CD4-positive, alpha-beta T cell treated with Interferon alpha-2 for 1 hour (primary cell): ENCODE results near the gene RALB.
"Not testable (repeated sequence)": the region's sequence is repeated elsewhere in the genome, so short reads cannot be mapped to it uniquely, and the experiment has no call there.

Source experiments
- DNase-seq, 2 donors: peaks; one replicate each; pipeline ENCODE4 v3.0.0-alpha.2; 2020 to 2022

The RALB gene

DNA sequence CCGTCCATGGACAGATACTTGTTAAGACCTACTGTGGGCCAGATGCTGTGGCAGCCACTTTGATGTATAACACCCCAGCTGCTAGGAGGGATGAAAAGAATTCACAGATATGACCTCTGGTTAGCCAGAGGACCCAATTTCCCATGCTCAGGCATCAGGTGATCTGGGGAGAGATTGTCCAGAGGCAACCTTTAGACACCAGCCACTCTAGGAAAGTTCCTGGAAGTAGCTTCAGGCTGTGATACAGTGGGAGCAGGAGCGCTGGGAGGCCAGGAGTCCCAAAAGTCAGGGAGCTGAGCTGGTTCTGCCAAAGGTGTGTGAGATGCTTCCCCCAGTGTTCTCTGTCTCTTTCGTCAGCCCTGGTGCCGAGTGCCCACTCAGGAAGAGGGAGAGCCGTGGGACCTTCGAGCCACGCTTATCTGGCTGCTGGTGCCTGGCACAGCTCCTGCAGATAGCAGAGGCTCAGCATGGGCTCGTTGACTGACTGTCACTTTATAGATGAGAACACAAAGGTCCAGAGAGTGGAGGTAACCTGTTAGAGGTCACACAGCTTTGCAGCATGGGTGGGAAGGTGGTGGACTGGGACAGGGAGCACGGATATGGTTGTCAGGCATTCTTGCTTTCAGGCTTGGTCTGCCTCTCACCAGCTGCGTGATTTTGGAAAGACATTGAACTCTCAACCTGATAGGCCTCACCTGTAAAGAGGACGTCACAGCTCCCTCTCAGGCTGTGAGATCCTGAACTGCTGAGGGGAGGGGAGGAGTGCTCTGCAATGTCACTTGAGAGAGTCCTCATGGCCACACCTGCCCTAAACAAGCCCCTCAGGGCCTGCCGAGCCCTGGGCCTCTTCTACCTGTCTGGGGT lies 7.8 kb upstream of the RALB start:
- DNase-seq = no peak

DNA sequence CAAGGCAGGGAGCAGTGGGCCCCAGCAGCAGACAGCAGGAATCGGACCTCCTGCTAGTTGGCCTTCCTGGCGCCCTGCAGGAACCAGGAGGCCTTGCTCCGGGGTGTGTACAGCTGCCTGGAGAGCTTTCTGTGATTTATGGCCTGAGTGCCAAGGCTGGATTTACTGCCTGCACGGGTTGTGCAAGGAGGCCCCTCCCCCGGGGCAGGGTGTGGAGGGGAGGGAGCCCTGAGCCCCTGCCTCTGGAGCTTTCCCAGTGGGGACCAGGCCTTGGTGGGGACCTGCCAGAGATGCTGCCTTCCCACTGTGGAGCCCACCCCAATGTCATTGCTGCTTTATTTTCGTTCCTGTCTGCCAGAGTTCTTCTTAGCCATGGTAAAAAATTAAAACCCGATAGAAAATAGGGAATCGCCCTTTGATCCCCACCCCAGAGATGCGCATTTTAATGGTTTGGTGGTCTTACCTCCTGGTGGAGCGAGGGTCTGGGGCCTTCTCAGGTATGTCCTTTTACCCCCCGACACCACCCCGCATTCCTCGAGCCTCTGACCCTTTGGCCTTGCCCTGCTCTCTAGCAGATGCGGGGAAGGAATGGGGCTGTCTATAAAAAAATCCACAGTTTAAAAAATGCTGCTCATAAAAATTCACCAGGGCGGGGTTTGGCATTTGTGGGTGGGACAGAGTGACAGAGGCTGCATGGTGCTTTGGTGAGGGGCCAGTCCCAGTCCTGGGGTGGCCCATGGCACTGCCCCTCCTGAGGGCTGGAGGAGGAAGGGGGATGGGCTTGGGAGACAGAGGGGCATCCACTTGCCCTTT lies 6.9 kb upstream of the RALB start:
- DNase-seq = no peak

GRCh38 chr2:120246546-120247300 lies 5.9 kb upstream of the RALB start:
- no peak for DNase-seq

DNA sequence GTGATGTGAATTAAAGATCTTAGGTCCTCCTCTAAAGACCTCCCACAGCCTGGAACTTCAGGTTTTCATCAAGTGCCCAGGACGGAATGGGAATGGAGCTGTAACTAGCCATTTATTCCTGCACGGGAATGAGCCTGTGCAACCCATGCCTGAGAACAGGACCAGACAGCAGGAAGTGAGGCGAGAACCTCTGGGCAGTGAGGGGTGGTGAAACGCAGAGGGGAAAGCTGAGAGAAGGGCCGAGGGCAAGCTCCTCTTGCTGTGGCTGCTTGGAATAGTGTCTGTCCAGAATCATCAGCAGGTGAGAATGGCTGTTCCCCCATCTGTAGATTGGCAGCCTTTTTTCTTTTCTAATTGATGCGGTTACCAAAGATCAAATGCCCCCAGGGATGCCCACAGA lies 4.8 kb upstream of the RALB start:
- no peak for DNase-seq

GRCh38 chr2:120250640-120251039 lies 2.0 kb upstream of the RALB start:
- DNase-seq = no peak

DNA sequence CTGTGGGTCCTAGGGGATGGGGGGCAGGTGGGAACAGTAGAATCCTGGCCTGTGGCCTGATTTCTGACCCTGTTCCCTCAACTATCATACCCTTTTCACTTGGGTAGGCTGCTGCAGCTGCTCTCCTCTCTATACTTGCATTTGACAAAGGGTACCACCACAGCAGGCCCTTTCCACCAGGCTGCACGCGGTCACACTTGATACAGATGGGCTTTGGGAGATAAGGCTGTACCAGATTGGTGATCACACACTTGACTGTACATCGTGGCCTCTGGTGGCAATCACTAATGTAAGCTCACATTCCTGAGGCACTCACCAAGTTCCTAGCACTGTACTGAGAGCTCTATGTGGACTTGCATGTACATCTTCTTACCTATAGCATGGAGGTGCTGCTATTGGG lies 1.6 kb upstream of the RALB start:
- no peak for DNase-seq

DNA sequence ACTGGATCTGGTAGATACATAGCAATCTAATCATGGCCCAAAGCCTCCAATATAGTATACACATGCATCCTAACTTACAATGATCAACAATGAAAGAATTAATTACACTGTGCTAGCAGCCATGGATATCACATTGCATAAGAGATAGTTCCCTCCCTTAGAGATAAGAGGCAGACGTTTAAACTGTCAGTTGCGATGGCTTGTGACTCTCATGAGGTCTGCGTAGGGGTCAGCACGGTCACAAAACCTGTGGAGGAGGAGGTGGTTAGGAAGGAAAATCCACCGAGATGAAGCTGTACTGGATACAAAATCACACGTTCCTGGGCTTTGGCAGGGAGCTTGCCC lies 800 bp upstream of the RALB start:
- DNase-seq = no peak

DNA sequence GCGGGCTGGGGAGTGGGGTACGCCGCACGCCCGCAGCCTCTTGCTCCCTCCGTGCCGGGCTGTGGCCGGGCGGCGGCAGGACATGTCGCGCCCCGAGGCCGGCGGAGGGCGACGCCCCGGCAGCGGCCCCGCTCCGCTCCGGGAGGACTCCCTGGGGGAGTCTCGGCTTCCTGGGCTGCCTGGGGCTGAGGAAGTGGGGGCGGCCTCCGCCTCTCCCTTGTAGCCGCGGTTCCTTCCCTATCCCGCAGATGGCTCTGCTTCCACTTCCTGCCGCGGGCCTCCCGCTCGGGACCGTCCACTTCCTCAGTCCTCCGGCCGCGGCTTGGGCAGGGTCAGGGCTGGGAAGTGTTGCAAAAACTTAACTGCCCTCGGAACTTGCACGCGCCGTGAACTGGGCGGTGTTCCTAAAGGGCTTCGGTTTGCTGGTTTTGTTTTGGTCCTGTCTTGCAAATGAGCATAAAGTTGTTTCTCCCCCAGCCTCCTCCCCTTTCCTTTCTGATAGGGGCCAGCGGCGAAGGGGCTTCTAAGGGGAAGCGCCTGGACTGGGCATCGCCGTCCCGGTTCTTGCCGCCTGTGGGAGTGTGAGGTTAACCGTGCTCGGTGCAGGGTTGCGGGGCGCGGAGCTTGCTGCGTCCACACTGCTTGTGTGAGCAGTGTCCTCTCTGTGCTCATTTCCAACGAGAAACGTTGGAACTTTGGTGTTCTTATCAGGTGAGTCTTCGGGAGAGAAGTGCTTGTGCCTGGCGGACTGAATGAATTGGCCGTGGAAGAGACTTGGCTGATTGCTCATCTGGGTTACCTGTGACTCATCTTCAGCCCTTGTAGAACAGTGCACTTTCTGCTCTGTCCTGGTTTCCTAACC lies 600 bp downstream of the RALB start:
- DNase-seq = peak; percentile 48 to 64

GRCh38 chr2:120254178-120254577 lies 1.5 kb downstream of the RALB start:
- DNase-seq = no peak

DNA sequence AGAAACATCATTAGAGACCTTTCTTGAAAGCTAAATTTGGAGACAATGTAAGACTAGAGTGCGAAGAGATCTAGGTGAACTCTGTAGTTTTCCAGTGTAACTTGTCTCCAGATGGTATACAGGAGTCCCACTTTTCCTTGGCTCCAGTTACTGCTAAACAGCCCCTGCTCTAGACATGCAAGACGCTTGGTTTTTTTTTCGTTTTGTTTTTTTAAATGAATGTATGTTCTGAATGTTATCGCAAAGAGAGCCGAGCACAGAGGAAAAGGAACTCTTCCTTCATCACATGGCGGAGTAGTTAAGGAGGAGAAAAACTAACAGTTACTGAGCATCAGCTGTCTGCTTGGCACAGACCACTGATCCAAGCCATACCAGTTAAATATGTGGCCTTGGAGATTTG lies 2.4 kb downstream of the RALB start:
- DNase-seq = no peak

DNA sequence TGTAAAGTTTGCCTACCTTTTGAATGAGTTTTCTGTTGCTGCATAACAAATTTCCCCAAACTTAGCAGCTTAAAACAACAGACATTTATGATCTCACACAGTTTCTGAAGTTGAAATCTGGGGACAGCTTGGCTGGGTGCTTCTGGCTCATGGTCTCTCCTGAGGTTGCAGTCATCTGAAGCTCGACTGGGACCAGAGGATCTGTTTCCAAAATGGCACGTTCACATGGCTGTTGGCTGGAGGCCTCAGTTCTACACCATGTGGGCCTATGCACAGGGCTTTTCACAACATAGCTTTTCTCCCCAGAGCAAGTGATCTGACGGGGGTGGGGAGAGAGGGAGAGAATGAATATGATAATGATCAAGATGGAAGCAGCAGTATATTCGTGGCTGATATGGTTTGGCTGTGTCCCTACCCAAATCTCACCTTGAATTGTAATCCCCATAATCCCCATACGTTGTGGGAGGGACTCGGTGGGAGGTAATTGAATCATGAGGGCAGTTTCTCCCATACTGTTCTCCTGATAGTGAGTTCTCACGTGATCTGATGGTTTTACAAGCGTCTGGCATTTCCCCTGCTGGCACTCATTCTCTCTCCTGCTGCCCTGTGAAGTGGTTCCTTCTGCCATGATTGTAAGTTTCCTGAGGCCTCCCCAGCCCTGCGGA lies 3.5 kb downstream of the RALB start:
- DNase-seq = no peak

- no peak for DNase-seq
Observed at GRCh38 chr2:120256651-120257000, 4.0 kb downstream of the RALB start.

DNA sequence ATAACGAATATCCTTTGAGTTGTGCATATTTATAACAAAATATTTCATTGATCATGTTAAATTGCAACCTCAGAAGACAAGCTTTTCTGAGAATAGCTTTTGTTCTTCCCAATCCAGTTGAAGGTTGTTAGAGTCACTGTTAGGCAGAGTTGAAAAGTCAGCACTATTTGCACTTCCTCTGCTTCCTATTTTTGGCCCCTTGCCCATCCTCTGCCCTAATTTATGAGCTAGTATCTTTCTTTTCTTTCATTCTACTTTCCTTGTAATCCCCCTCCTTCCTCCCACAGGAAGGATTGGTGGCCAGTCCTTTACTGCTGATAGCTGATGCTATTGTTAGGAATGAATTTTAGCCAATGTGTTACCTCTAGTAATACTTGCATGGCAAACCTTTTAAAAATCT lies 4.9 kb downstream of the RALB start:
- DNase-seq = peak in 1 of 2 donors; percentile 9

DNA sequence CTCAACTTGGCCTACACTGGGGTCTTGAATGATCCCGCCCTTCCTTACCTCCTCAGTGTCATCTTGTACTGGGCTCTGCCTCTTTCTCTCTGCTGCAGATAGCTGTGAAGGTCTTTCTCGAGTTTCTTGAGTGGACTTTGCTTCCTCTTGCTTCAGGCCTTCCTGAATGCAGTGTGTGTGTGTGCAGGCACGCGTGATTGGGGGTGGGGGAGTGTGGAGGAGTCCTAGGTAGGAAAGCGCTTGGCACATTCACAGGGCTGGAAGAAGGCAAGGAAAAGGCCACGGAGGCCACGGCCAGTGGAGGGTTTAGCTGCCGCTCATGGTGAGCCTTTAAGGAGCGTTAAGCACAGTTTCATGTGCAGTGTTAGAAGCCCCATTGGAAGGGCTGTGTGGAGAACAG lies 5.5 kb downstream of the RALB start:
- no peak for DNase-seq

DNA sequence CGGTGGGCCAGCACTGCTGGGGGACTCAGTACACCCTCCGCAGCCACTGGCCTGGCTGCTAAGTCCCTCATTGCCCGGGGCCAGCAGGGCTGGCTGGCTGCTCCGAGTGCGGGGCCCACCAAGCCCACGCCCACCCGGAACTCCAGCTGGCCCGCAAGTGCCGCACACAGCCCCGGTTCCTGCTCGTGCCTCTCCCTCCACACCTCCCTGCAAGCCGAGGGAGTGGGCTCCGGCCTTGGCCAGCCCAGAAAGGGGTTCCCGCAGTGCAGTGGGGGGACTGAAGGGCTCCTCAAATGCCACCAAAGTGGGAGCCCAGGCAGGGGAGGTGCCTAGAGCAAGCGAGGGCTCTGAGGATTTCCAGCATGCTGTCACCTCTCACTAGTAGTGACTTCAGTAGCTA lies 7.3 kb downstream of the RALB start:
- DNase-seq = not testable (repeated sequence)

DNA sequence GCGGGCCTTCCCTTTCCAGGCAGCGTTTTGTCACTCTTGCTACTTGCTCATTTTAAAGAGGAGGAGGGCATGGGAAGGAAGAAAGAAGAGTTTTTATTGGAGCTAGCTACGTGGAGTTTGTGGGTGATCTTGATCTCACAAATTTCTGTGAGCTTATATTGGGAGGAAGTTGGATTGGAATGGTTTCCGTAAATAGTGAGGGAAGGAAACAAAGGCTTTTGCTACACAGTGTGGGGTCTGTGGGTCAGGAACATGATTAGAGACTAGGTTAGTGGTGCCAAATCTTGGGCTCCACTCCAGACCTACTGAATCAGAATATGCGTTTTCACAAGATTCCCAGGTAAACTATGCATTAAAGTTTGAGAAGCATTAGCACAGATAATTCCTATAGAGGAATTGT lies 8.1 kb downstream of the RALB start:
- DNase-seq = no peak

DNA sequence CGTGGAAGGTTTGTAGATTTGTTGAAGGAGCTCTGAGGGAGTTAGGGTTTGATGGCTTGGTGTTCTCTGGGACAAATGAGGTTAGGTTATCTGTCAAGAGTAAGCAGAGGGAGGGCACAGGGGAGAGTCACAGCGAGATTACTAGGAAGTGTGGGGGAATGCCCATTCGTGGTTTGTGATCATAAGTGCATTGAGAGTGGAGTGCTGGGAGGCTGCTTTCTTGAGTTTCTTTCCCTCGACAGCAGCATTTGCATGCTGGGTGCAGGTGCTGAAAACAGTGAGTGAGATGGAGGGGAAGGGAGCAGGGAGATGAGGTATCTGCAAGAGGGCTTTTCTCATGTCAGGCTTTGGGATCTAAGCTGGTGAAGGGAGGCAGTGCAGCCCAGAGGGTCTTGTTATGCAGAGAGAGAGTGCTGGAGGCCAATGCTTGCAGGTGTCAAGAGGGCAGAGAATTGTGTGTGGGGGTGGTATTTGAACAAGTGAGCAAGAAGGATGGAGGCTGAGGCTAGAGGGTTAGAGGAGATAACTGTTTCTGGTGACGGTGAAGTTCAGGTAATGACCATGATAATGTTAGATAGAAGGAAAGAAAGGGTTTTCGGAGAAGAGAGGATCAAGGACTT lies 8.8 kb downstream of the RALB start:
- peak in 1 of 2 donors; percentile 6 for DNase-seq

DNA sequence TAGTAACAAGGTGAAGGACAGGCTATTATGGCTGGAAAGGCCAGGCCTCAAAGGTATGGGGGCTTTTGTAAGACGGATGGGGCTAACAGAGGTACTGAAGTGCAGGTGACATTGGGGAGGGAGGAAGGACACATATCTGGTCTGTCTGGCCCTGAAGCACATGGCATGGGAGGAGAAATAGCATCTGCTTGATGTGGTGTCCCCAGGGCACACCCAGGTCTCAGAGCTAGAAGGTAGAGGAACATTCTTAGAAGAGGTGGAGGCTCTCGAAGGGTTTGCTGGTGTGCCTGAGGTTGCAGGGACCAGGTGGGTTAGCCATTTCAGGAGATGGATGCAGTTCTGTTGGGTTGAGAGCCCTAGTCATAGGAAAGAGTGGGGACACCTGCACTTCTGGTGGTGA lies 9.5 kb downstream of the RALB start:
- no peak for DNase-seq

- no peak for DNase-seq
Observed at GRCh38 chr2:120262761-120263428, 10.2 kb downstream of the RALB start.

DNA sequence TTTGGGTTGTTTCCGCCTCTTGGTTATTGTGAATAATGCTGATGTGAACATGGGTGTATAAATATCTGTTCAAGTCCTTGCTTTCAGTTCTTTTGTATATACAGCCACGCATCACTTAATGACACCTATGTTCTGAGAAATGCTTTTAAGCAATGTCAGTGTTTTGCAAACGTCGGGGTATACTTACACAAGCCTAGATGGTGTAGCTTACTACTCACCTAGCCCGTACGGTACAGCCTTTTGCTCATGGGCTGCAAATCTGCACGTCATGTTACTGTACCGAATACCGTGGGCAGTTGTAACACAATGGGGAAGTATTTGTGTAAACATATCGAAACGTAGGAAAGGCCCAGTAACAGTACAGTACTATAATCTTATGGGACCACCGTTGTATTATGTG lies 12.4 kb downstream of the RALB start:
- no peak for DNase-seq

DNA sequence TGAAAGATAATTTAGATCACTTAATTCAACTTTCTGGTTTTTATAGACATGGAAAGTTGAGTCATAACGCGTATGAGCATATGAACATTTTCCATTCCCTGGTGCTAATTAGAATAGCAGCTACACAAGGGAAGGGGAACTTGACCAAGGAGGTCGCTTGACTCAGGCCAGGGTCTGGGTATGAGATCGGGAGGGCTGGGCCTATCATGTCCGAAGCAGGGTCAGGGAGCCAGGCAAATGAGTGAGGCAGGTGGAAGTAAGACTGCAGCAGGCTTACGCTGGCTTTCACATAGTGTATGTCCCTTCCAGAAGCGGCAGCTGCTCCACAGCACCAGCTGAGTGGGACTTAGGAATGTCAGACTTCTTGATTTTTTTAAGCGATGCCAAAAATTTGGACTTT lies 14.7 kb downstream of the RALB start:
- DNase-seq = no peak
